Measurements from ENCODE around the gene NEU1. TPM values are rescaled to one million over a fixed set of nuclear protein-coding genes. Genes with fewer than 3 reads are reported as not detected.

The NEU1 gene
- total and polyA plus RNA-seq, 9 donors: 23.7 to 61.1 (median 28.2) TPM

Small RNAs within 50 kb of the gene (small RNA-seq; reads per million reads assigned to genes)
- 420 reads per million, percentile 95 among the genes with 10 or more reads in this experiment for gene SNORD48
- not detected for gene SNORD52

Other genes with a start within 250 kb of the NEU1 start
Only the 30 nearest of the 36 such genes appear.
- 10 to 100 TPM; 14.6 to 19.9 (median 16.5) TPM for gene GPANK1, start 197.8 kb downstream of the NEU1 start, total RNA-seq
- 10 to 100 TPM; 25.1 to 26.6 TPM for gene GPANK1, start 197.8 kb downstream of the NEU1 start, polyA plus RNA-seq
- gene CSNK2B, start 196.7 kb downstream of the NEU1 start, total RNA-seq: 100 to 1,000 TPM; 120 to 258 (median 139) TPM
- gene CSNK2B, start 196.7 kb downstream of the NEU1 start, polyA plus RNA-seq: 100 to 1,000 TPM; 186 to 240 TPM
- 10 to 100 TPM in 5 of 7 donors, 1 to 10 TPM in 2; 8.5 to 28.4 (median 13.1) TPM for gene LY6G5B, start 192.8 kb downstream of the NEU1 start, total RNA-seq
- gene LY6G5B, start 192.8 kb downstream of the NEU1 start, polyA plus RNA-seq: 10 to 100 TPM; 11.4 to 15.0 TPM
- 1 to 10 TPM in 6 of 7 donors, not detected in 1; 1.2 to 2.3 (median 2.0) TPM for gene LY6G5C, start 181.8 kb downstream of the NEU1 start, total RNA-seq
- 1 to 10 TPM; 2.7 to 3.7 TPM for gene LY6G5C, start 181.8 kb downstream of the NEU1 start, polyA plus RNA-seq
- gene ABHD16A, start 159.5 kb downstream of the NEU1 start, total RNA-seq: 10 to 100 TPM; 31.1 to 60.4 (median 37.6) TPM
- 10 to 100 TPM; 25.4 to 35.2 TPM for gene ABHD16A, start 159.5 kb downstream of the NEU1 start, polyA plus RNA-seq
- gene LY6G6F, start 156.0 kb downstream of the NEU1 start, total RNA-seq: not detected
- gene LY6G6F, start 156.0 kb downstream of the NEU1 start, polyA plus RNA-seq: not detected
- not detected for gene LY6G6D, start 147.5 kb downstream of the NEU1 start, total RNA-seq
- gene LY6G6D, start 147.5 kb downstream of the NEU1 start, polyA plus RNA-seq: not detected
- gene LY6G6C, start 141.1 kb downstream of the NEU1 start, total RNA-seq: 1 to 10 TPM in 2 of 7 donors, not detected in 5; 1.0 to 4.9 TPM
- gene LY6G6C, start 141.1 kb downstream of the NEU1 start, polyA plus RNA-seq: under 1 TPM in 1 of 2 donors, not detected in 1; 0.17 TPM
- under 1 TPM in 3 of 7 donors, not detected in 4; 0.15 to 0.94 (median 0.69) TPM for gene MPIG6B, start 139.4 kb downstream of the NEU1 start, total RNA-seq
- gene MPIG6B, start 139.4 kb downstream of the NEU1 start, polyA plus RNA-seq: under 1 TPM; 0.06 to 0.60 TPM
- gene DDAH2, start 133.5 kb downstream of the NEU1 start, total RNA-seq: 100 to 1,000 TPM in 3 of 7 donors, 10 to 100 TPM in 4; 61.2 to 139 (median 95.2) TPM
- 100 to 1,000 TPM in 1 of 2 donors, 10 to 100 TPM in 1; 23.9 to 127 TPM for gene DDAH2, start 133.5 kb downstream of the NEU1 start, polyA plus RNA-seq
- 100 to 1,000 TPM; 128 to 208 (median 184) TPM for gene CLIC1, start 126.3 kb downstream of the NEU1 start, total RNA-seq
- 100 to 1,000 TPM; 199 to 473 TPM for gene CLIC1, start 126.3 kb downstream of the NEU1 start, polyA plus RNA-seq
- gene MSH5, start 122.8 kb downstream of the NEU1 start, total RNA-seq: 10 to 100 TPM in 4 of 7 donors, 1 to 10 TPM in 3; 8.6 to 19.1 (median 14.5) TPM
- 1 to 10 TPM; 4.8 to 7.8 TPM for gene MSH5, start 122.8 kb downstream of the NEU1 start, polyA plus RNA-seq
- gene SAPCD1, start 100.2 kb downstream of the NEU1 start, total RNA-seq: 1 to 10 TPM in 5 of 7 donors, under 1 TPM in 1, not detected in 1; 0.94 to 5.2 (median 3.6) TPM
- gene SAPCD1, start 100.2 kb downstream of the NEU1 start, polyA plus RNA-seq: 1 to 10 TPM; 1.6 to 2.9 TPM
- 10 to 100 TPM in 1 of 7 donors, 1 to 10 TPM in 5, under 1 TPM in 1; 0.48 to 25.2 (median 1.7) TPM for gene VWA7, start 85.5 kb downstream of the NEU1 start, total RNA-seq
- under 1 TPM; 0.18 to 0.62 TPM for gene VWA7, start 85.5 kb downstream of the NEU1 start, polyA plus RNA-seq
- gene VARS1, start 67.1 kb downstream of the NEU1 start, total RNA-seq: 10 to 100 TPM; 16.0 to 73.6 (median 44.1) TPM
- gene VARS1, start 67.1 kb downstream of the NEU1 start, polyA plus RNA-seq: 10 to 100 TPM; 21.1 to 29.8 TPM
- 10 to 100 TPM; 35.9 to 58.3 (median 47.5) TPM for gene LSM2, start 55.9 kb downstream of the NEU1 start, total RNA-seq
- gene LSM2, start 55.9 kb downstream of the NEU1 start, polyA plus RNA-seq: 10 to 100 TPM; 51.2 to 90.7 TPM
- gene HSPA1L, start 47.5 kb downstream of the NEU1 start, total RNA-seq: 1 to 10 TPM; 1.3 to 6.1 (median 3.9) TPM
- gene HSPA1L, start 47.5 kb downstream of the NEU1 start, polyA plus RNA-seq: 1 to 10 TPM; 3.2 to 6.1 TPM
- gene HSPA1A, start 47.3 kb downstream of the NEU1 start, total RNA-seq: 100 to 1,000 TPM in 5 of 7 donors, 10 to 100 TPM in 2; 51.5 to 340 (median 140) TPM
- gene HSPA1A, start 47.3 kb downstream of the NEU1 start, polyA plus RNA-seq: 10 to 100 TPM; 44.6 to 83.1 TPM
- gene HSPA1B, start 35.1 kb downstream of the NEU1 start, total RNA-seq: 100 to 1,000 TPM; 119 to 506 (median 196) TPM
- gene HSPA1B, start 35.1 kb downstream of the NEU1 start, polyA plus RNA-seq: 10 to 100 TPM; 41.9 to 66.0 TPM
- 10 to 100 TPM in 1 of 7 donors, 1 to 10 TPM in 6; 1.4 to 54.8 (median 6.4) TPM for gene SLC44A4, start 16.2 kb upstream of the NEU1 start, total RNA-seq
- 1 to 10 TPM; 1.8 to 2.5 TPM for gene SLC44A4, start 16.2 kb upstream of the NEU1 start, polyA plus RNA-seq
- 10 to 100 TPM; 23.1 to 71.7 (median 57.7) TPM for gene EHMT2, start 34.9 kb upstream of the NEU1 start, total RNA-seq
- gene EHMT2, start 34.9 kb upstream of the NEU1 start, polyA plus RNA-seq: 10 to 100 TPM; 19.7 to 48.4 TPM
- 10 to 100 TPM in 5 of 7 donors, 1 to 10 TPM in 2; 1.9 to 24.8 (median 10.8) TPM for gene ZBTB12, start 39.3 kb upstream of the NEU1 start, total RNA-seq
- gene ZBTB12, start 39.3 kb upstream of the NEU1 start, polyA plus RNA-seq: 10 to 100 TPM in 1 of 2 donors, 1 to 10 TPM in 1; 2.4 to 10.3 TPM
- 10 to 100 TPM in 4 of 7 donors, 1 to 10 TPM in 3; 1.4 to 23.0 (median 11.4) TPM for gene C2, start 64.9 kb upstream of the NEU1 start, total RNA-seq
- gene C2, start 64.9 kb upstream of the NEU1 start, polyA plus RNA-seq: 10 to 100 TPM in 1 of 2 donors, 1 to 10 TPM in 1; 8.6 to 32.6 TPM
- 100 to 1,000 TPM in 1 of 7 donors, 10 to 100 TPM in 6; 11.3 to 231 (median 23.8) TPM for gene CFB, start 83.3 kb upstream of the NEU1 start, total RNA-seq
- gene CFB, start 83.3 kb upstream of the NEU1 start, polyA plus RNA-seq: 10 to 100 TPM; 19.1 to 20.4 TPM
- 10 to 100 TPM; 59.2 to 75.0 (median 65.8) TPM for gene NELFE, start 96.2 kb upstream of the NEU1 start, total RNA-seq
- 10 to 100 TPM; 54.8 to 84.5 TPM for gene NELFE, start 96.2 kb upstream of the NEU1 start, polyA plus RNA-seq
- 10 to 100 TPM; 37.2 to 59.4 (median 51.5) TPM for gene SKIC2, start 96.4 kb upstream of the NEU1 start, total RNA-seq
- 10 to 100 TPM; 24.6 to 36.3 TPM for gene SKIC2, start 96.4 kb upstream of the NEU1 start, polyA plus RNA-seq
- gene DXO, start 109.3 kb upstream of the NEU1 start, total RNA-seq: 10 to 100 TPM; 22.3 to 42.8 (median 26.7) TPM
- gene DXO, start 109.3 kb upstream of the NEU1 start, polyA plus RNA-seq: 10 to 100 TPM; 11.7 to 29.3 TPM
- gene C4A, start 119.2 kb upstream of the NEU1 start, total RNA-seq: 1,000 to 10,000 TPM in 1 of 7 donors, 100 to 1,000 TPM in 6; 147 to 1,617 (median 248) TPM
- gene C4A, start 119.2 kb upstream of the NEU1 start, polyA plus RNA-seq: 100 to 1,000 TPM; 114 to 324 TPM
- gene C4B, start 152.0 kb upstream of the NEU1 start, total RNA-seq: 1,000 to 10,000 TPM in 1 of 7 donors, 100 to 1,000 TPM in 6; 163 to 1,673 (median 271) TPM
- gene C4B, start 152.0 kb upstream of the NEU1 start, polyA plus RNA-seq: 100 to 1,000 TPM in 1 of 2 donors, 10 to 100 TPM in 1; 97.4 to 326 TPM
- 10 to 100 TPM in 1 of 7 donors, 1 to 10 TPM in 6; 2.4 to 21.7 (median 8.8) TPM for gene CYP21A2, start 175.6 kb upstream of the NEU1 start, total RNA-seq
- gene CYP21A2, start 175.6 kb upstream of the NEU1 start, polyA plus RNA-seq: 1 to 10 TPM; 1.9 to 4.8 TPM

All from ovary (tissue), 9 donors.